Activated T-helper 17 cell treated with anti-CD3 and anti-CD28 coated beads, Interleukin-2, amount 50 U/mL, for 72 hours (primary cell): ENCODE measurements around the gene FASN. TPM values are rescaled to one million over a fixed set of nuclear protein-coding genes. Genes with fewer than 3 reads are reported as not detected.

Experiments
- ATAC-seq: fragments of 150-1000 bp; cut with Tn5 transposase; replicated peaks from 2 replicates; pipeline ENCODE4 v1.10.0; 2021; ENCODE audit warnings: mild to moderate bottlenecking, moderate library complexity
- H3K27ac Mint-ChIP-seq: one replicate; pipeline ENCODE4 v1.8.0; 2022; ENCODE audit warnings: mixed read lengths
- H3K27me3 Mint-ChIP-seq: one replicate; pipeline ENCODE4 v1.8.0; 2022; ENCODE audit warnings: mixed read lengths
- H3K36me3 Mint-ChIP-seq: one replicate; pipeline ENCODE4 v1.8.0; 2022; ENCODE audit warnings: low read depth, mild to moderate bottlenecking, mixed read lengths
- H3K4me1 Mint-ChIP-seq: one replicate; pipeline ENCODE4 v1.8.0; 2022; ENCODE audit warnings: mixed read lengths
- H3K4me3 Mint-ChIP-seq: one replicate; pipeline ENCODE4 v1.8.0; 2022; ENCODE audit warnings: mild to moderate bottlenecking, mixed read lengths
- H3K9me3 Mint-ChIP-seq: one replicate; pipeline ENCODE4 v1.8.0; 2022; ENCODE audit warnings: mixed read lengths
- total RNA-seq, 2 donors: library from RNA; stranded (reverse); gene quantifications; one replicate each; pipeline ENCODE4 v1.2.3, GENCODE V29; 2022

The FASN gene
- total RNA-seq, 2 donors from 2014 or later: 109 to 242 TPM

GRCh38 chr17:82090549-82091263 lies 7.3 kb downstream of the FASN start:
- no peaks in the 10 kb centered on the region for H3K4me1 Mint-ChIP-seq
- H3K4me3 Mint-ChIP-seq: no peak overlapping the region
- H3K27me3 Mint-ChIP-seq: no peaks in the 10 kb centered on the region
- H3K36me3 Mint-ChIP-seq: peaks cover 44% of the 10 kb centered on the region
- ATAC-seq: no peak
- H3K27ac Mint-ChIP-seq: no peak overlapping the region
- H3K9me3 Mint-ChIP-seq: no peaks in the 10 kb centered on the region

GRCh38 chr17:82089723-82090548 lies 8.1 kb downstream of the FASN start:
- Mint-ChIP-seq H3K27ac (no peak overlapping the region), H3K27me3 (no peaks in the 10 kb centered on the region), H3K4me3 (no peak overlapping the region), H3K9me3 (no peaks in the 10 kb centered on the region), H3K4me1 (no peaks in the 10 kb centered on the region), H3K36me3 (peaks cover 36% of the 10 kb centered on the region)
- no peak for ATAC-seq

GRCh38 chr17:82088838-82089722 lies 9.0 kb downstream of the FASN start:
- Mint-ChIP-seq H3K27me3 (no peaks in the 10 kb centered on the region), H3K9me3 (no peaks in the 10 kb centered on the region), H3K4me1 (no peaks in the 10 kb centered on the region), H3K4me3 (no peak overlapping the region), H3K36me3 (peaks cover 40% of the 10 kb centered on the region), H3K27ac (no peak overlapping the region)
- no peak for ATAC-seq

DNA sequence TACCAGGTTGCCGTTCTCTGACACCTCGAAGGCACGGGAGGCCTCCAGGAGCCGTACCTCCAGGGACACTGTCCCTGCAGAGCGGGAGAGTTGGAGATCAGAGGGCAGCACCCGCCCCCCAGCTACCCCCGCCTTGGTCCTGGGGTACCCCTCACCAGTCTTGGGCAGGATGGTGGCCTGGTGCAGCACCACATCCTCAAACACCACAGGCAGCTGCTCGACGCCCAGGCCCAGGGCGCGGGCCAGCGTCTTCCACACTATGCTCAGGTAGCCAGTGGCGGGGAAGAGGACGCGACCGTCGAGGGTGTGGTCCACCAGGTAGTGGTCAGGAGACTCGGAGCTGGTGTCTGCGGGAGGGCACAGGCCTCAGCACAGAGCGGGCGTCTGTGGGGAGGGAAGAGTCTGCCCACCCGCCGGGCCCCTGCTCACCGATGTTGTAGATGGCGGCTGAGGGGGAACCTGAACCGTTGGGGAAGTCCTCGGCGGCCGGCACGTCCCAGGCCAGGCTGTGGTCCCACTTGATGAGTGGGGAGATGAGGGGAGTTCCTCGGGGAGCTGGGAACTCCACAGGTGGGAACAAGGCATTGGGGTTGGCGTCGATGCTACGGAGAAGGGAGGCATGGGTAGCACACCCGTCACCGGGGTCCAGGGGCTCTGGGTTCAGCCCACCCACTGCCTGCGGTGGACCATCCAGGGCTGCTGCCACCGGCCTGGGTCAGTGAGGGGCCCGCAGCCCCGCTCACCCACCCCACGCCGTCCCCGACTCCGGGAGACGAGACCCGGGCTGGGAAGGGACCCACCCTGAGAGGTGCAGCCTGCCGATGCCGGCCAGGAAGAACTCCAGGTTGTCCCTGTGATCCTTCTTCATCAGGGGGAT lies 9.8 kb downstream of the FASN start:
- H3K27me3 Mint-ChIP-seq: no peaks in the 10 kb centered on the region
- no peaks in the 10 kb centered on the region for H3K9me3 Mint-ChIP-seq
- H3K27ac Mint-ChIP-seq: no peak overlapping the region
- H3K4me1 Mint-ChIP-seq: no peaks in the 10 kb centered on the region
- ATAC-seq: no peak
- peaks cover 45% of the 10 kb centered on the region for H3K36me3 Mint-ChIP-seq
- H3K4me3 Mint-ChIP-seq: no peak overlapping the region

GRCh38 chr17:82086941-82087906 lies 10.8 kb downstream of the FASN start:
- Mint-ChIP-seq H3K27me3 (no peaks in the 10 kb centered on the region), H3K36me3 (peaks cover 48% of the 10 kb centered on the region), H3K9me3 (no peaks in the 10 kb centered on the region), H3K4me1 (no peaks in the 10 kb centered on the region), H3K4me3 (no peak overlapping the region), H3K27ac (no peak overlapping the region)
- no peak for ATAC-seq

DNA sequence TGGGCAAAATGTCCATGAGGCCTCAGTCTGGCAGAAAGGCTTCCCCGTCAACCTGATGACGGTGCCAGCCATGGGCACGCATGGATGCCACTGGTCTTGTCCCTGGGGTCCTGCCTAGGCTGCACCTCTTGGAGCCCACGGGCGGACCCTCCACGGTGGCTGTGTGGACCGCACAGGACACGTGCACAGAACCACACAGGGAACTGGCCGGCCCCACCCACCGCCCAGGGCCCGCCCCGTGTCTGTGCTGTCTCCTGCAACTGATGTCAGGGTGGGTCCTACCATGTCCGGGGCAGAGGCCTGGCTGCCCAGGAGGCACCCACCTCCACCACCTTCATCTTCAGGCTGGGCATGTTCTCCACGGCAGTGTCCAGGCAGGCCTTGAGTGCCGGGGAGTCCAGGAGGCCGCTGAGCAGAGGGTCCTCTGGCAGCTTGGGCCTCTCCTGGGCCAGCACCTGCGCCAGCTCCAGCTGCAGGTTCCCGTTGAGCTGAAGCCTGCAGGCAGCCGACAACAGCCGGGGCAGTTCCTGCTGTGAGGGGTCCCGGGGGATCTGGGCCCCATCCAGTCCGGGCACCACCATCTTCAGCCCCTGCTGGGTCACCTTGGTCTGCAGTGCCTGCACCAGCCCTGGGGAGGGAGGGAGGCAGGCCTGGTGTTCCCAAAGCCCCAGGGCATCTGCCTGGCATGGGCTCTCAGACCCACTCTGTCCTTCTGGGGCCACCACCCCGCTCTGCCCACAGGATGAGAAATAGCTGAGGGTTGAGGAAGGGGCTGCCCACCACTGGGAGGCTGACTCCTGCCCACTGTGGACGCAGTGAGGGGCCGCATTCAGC lies 11.9 kb downstream of the FASN start:
- Mint-ChIP-seq H3K27ac (no peak overlapping the region), H3K9me3 (no peaks in the 10 kb centered on the region), H3K4me3 (no peak overlapping the region), H3K36me3 (peaks cover 39% of the 10 kb centered on the region), H3K27me3 (no peaks in the 10 kb centered on the region), H3K4me1 (no peaks in the 10 kb centered on the region)
- no peak for ATAC-seq

DNA sequence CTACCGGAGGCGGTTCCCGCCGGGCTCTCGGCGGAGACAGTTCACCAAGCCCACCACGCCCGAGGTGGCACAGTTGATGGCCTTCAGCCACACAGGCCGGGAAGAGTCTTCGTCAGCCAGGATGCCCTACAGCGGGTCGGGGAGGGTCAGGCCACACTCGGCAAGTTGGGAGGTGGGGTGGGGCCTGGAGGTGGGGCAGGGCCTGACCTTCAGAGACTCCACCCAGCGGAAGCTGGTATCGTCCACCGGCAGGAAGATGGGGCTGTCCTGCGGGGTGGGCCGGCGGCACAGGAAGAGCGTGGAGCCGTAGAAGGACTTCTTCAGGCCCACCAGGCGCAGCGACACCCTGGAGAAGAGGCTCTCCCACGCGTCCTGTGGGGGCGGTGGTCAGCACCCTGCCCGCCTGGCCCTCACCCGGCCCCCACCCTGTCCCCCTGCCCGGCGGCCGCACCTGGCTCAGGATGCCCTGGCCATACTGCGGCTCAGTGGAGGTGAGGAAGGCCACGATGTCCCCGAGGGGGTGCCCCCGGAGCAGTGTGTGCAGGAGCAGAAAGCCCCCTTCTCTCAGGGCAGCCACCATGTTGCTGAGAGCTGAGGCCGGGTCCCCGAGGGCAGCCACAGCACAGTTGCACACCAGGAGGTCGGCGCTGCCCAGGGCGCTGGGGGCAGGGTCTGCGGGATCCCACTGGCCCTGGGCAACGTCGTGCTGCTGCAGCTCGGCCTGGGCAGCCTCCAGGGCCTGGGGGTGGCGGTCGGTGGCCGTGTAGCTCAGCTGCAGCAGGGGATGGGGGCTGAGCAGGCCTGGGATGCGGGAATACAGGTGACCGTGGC lies 12.8 kb downstream of the FASN start:
- Mint-ChIP-seq H3K4me3 (no peak overlapping the region), H3K9me3 (no peaks in the 10 kb centered on the region), H3K36me3 (peaks cover 31% of the 10 kb centered on the region), H3K27me3 (no peaks in the 10 kb centered on the region), H3K27ac (no peak overlapping the region), H3K4me1 (no peaks in the 10 kb centered on the region)
- no peak for ATAC-seq

DNA sequence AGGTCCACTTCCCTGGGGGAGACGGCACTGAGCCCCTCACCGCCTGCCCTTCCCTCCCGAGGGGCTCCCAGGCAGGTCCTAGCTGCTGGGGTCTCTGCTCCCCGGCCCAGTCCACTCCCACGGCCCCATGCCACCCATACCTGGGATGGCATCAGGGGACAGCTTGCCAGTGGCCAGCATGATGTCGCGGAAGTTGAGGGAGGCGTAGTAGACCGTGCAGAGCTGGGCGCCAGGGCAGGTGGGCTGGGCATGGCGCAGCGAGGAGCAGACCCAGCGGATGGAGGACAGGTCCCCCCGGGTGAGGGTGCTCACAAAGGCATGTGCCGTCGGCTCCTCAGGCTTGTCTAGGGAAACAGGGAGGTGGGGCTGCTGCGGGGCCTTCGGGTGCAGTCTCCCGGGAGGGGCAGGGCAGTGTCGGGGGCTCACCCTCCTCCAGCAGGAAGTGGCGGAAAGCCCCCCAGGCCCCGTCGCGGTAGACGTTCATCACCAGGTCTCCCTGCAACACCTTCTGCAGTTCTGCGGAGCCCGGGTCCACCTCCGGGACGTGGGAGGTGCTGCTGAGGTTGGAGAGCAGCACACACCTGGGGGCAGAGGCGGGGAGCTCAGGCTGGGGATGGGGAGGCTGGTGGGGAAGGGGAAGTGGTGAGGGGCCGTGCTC lies 13.5 kb downstream of the FASN start:
- H3K4me1 Mint-ChIP-seq: no peaks in the 10 kb centered on the region
- peaks cover 38% of the 10 kb centered on the region for H3K36me3 Mint-ChIP-seq
- H3K27me3 Mint-ChIP-seq: no peaks in the 10 kb centered on the region
- ATAC-seq: no peak
- no peaks in the 10 kb centered on the region for H3K9me3 Mint-ChIP-seq
- no peak overlapping the region for H3K4me3 Mint-ChIP-seq
- H3K27ac Mint-ChIP-seq: no peak overlapping the region

DNA sequence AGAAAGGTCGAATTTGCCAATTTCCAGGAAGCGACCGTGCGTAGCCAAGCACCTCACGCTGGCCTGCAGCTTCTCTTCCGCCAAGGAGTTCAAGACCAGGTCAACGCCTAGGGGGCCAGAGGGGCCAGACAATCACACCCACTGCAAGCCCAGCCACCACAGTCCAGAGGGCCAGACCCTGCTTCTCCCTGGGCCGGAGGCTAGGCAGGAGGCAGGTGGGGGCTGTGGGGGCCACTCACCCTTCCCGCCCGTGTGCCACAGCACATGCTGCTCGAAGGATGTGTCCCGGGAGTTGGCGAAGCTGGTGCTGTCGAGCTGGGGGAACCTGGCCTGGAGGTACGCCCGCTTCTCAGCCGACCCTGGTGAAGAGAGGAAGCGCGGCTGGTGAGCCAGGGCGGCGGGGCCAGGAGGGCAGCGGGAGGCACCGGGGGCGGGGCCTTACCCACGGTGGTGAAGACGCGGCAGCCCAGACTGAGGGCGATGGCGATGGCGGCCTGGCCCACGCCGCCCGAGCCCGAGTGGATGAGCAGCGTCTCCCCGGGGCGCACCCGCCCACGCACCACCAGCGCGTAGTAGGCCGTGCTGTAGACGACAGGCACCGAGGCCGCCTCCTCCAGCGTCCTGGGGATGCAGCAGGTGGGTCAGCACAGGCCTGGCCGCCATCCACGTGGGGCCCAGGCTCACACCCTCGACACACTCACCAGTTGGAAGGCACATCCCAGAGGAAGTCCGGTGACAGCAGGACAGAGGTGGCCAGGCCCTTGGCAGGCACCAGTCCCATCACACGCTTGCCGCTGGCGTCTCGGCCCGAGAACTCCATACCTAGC lies 14.3 kb downstream of the FASN start:
- Mint-ChIP-seq H3K27me3 (no peaks in the 10 kb centered on the region), H3K36me3 (peaks cover 43% of the 10 kb centered on the region), H3K27ac (no peak overlapping the region), H3K4me1 (no peaks in the 10 kb centered on the region), H3K4me3 (no peak overlapping the region), H3K9me3 (no peaks in the 10 kb centered on the region)
- ATAC-seq: no peak

GRCh38 chr17:82083009-82083408 lies 15.0 kb downstream of the FASN start:
- no peak overlapping the region for H3K4me3 Mint-ChIP-seq
- H3K27ac Mint-ChIP-seq: no peak overlapping the region
- peaks cover 43% of the 10 kb centered on the region for H3K36me3 Mint-ChIP-seq
- no peak for ATAC-seq
- H3K9me3 Mint-ChIP-seq: no peaks in the 10 kb centered on the region
- no peaks in the 10 kb centered on the region for H3K27me3 Mint-ChIP-seq
- no peaks in the 10 kb centered on the region for H3K4me1 Mint-ChIP-seq

- no peak overlapping the region for H3K27ac Mint-ChIP-seq
- no peak overlapping the region for H3K4me3 Mint-ChIP-seq
- H3K4me1 Mint-ChIP-seq: no peaks in the 10 kb centered on the region
- H3K9me3 Mint-ChIP-seq: no peaks in the 10 kb centered on the region
- peaks cover 44% of the 10 kb centered on the region for H3K36me3 Mint-ChIP-seq
- H3K27me3 Mint-ChIP-seq: no peaks in the 10 kb centered on the region
- no peak for ATAC-seq
These were observed 15.6 kb downstream of the FASN start for GRCh38 chr17:82082456-82082855.
